Measurements from ENCODE around the gene C1orf115. TPM values are rescaled to one million over a fixed set of nuclear protein-coding genes. Genes with fewer than 3 reads are reported as not detected.

The C1orf115 gene
- total and polyA plus RNA-seq, 9 of the 15 experiments (the other 6 are each of a cell fraction or from before 2014, with no cell fraction given) = not detected

GRCh38 chr1:220747437-220748088 is 57.4 kb downstream of the C1orf115 start (continued):
- TF ChIP-seq ZBTB40 (IDR thresholded peaks at IDR 0.05) (no peak), ZBTB40 (CRISPR knock-in tag; IDR thresholded peaks at IDR 0.05) (no peak), HEY1 (CRISPR knock-in tag; IDR thresholded peaks at IDR 0.05; ENCODE audit: borderline replicate concordance) (no peak), CHD4 (IDR thresholded peaks at IDR 0.05; ENCODE audit: insufficient read depth, insufficient replicate concordance, low read depth, low read length, poor library complexity, severe bottlenecking) (no peak)
